Measurements from ENCODE around the gene POU3F3. TPM values are rescaled to one million over a fixed set of nuclear protein-coding genes. Genes with fewer than 3 reads are reported as not detected.

The POU3F3 gene
- total RNA-seq, 1 donor from 2014 or later, result not detected

DNA sequence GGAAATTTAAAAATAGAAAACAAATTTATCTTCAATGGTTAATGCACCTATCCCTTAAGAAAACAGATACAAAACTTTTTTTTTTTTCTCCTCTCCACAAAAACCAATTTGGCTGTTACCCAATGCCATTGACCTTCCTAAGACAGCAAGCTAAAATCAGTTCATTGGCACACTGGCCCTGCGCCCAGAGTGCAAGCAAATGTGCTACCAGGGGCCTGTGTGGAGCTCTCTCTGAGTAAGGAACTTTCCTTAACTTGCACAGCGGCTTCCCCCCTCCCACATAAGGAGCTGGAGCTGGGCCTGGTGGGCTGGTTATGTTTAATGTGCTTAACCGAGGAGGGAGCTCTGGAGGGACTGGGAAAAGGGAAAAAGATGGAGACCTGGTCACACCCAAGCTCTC, 17.6 kb upstream of the POU3F3 start:
- TF ChIP-seq, protein P1, sequence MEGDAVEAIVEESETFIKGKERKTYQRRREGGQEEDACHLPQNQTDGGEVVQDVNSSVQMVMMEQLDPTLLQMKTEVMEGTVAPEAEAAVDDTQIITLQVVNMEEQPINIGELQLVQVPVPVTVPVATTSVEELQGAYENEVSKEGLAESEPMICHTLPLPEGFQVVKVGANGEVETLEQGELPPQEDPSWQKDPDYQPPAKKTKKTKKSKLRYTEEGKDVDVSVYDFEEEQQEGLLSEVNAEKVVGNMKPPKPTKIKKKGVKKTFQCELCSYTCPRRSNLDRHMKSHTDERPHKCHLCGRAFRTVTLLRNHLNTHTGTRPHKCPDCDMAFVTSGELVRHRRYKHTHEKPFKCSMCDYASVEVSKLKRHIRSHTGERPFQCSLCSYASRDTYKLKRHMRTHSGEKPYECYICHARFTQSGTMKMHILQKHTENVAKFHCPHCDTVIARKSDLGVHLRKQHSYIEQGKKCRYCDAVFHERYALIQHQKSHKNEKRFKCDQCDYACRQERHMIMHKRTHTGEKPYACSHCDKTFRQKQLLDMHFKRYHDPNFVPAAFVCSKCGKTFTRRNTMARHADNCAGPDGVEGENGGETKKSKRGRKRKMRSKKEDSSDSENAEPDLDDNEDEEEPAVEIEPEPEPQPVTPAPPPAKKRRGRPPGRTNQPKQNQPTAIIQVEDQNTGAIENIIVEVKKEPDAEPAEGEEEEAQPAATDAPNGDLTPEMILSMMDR (IDR thresholded peaks at IDR 0.05), result no peak
- no peak overlapping the region for H3K27ac ChIP-seq
- H3K4me1 ChIP-seq, result no peaks in the 10 kb centered on the region
- no peak for DNase-seq
- no peaks in the 10 kb centered on the region for H3K36me3 ChIP-seq
- H3K9me3 ChIP-seq, result no peaks in the 10 kb centered on the region
- ATAC-seq, result no peak
- intact Hi-C loops (cut with DNase I), result no loop called here
- H3K4me3 ChIP-seq, result no peak overlapping the region
- H3K27me3 ChIP-seq (ENCODE audit: low read depth), result peaks cover 7% of the 10 kb centered on the region

DNA sequence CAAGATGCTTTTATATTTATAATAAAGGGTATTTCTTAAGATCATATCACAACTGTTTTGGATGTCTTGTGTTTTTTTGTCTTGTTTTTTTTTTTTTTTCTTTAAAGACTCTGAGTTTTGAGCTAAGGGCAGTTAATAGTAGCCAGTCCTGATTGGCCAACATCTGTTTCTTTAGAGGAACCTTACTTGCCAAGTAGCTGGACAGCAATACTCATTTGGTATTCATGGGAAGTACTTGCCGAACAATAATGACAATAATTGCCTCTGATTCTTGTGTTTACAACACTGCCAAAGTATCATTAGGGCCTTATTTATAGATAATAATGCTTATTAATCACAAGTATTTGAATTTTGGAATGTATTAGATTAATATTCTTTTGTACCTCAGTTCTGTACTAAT, 17.1 kb upstream of the POU3F3 start:
- H3K27me3 ChIP-seq (ENCODE audit: low read depth), result peaks cover 13% of the 10 kb centered on the region
- H3K4me3 ChIP-seq, result no peak overlapping the region
- DNase-seq, result no peak
- ATAC-seq, result no peak
- H3K36me3 ChIP-seq, result no peaks in the 10 kb centered on the region
- no peaks in the 10 kb centered on the region for H3K4me1 ChIP-seq
- TF ChIP-seq, protein P1 (IDR thresholded peaks at IDR 0.05), result no peak
- no peaks in the 10 kb centered on the region for H3K9me3 ChIP-seq
- intact Hi-C loops (cut with DNase I), result no loop called here
- H3K27ac ChIP-seq, result no peak overlapping the region

DNA sequence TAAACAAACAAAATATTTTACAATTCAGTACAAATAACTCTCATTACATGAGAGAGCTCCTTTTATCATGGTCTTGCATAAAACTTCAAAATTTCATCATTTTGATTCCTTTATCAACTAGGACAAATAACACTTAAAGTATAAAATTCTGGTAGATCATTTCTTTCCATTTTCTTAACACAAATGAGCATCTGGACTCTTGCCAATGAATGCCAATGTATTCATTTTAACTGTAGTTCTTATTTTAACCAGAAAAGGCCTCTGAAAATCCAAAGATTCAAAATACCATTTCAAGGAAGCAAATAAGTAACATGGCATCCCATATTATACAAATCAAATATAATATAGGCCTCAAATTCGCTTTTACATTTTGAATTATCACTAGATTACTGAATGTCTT, 13.8 kb upstream of the POU3F3 start:
- intact Hi-C loops (cut with DNase I), result no loop called here
- H3K4me1 ChIP-seq, result peaks cover 21% of the 10 kb centered on the region
- H3K27ac ChIP-seq, result no peak overlapping the region
- ATAC-seq (no peak), DNase-seq (no peak)
- TF ChIP-seq, protein P1 (IDR thresholded peaks at IDR 0.05), result no peak
- H3K36me3 ChIP-seq, result no peaks in the 10 kb centered on the region
- no peaks in the 10 kb centered on the region for H3K9me3 ChIP-seq
- no peak overlapping the region for H3K4me3 ChIP-seq
- peaks cover 46% of the 10 kb centered on the region for H3K27me3 ChIP-seq (ENCODE audit: low read depth)

DNA sequence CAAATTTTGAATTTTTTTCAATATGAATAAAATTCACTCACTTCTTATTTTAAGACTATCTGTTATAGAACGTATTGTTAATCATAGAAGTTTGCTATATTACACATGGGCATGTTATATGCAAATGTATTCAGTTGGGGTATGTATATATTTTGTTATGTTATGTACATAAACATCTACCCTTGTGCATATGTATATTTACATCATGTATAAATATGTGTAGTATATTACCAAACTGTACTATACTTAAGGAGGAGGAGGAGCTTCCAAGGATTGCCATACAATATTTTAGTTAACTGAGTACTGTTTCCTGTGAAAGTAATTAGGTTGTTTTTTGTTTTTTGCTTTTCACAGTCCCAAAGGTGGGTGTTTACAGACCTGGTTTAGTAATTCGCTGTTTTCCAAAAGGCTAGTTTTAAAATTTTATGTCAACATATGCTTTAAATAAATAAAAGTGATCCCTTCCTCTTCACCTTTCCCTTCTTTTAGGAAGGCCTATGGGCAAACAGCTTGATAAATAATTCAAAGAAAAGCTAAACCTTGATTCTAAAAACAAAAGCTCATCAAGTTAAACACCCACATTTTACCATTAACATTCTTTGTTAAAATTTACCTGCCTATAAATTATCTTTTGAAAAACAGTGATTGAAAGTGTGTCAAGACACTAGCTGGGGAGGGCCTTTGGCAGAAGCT, 12.9 kb upstream of the POU3F3 start:
- Histone ChIP-seq H3K4me1 (peaks cover 24% of the 10 kb centered on the region), H3K9me3 (no peaks in the 10 kb centered on the region), H3K27ac (no peak overlapping the region), H3K27me3 (ENCODE audit: low read depth) (peaks cover 55% of the 10 kb centered on the region), H3K36me3 (no peaks in the 10 kb centered on the region), H3K4me3 (no peak overlapping the region)
- intact Hi-C loops (cut with DNase I), result no loop called here
- no peak for ATAC-seq
- TF ChIP-seq, protein P1 (IDR thresholded peaks at IDR 0.05), result no peak
- no peak for DNase-seq

GRCh38 chr2:104841744-104842143, 12.2 kb upstream of the POU3F3 start:
- H3K36me3 ChIP-seq, result no peaks in the 10 kb centered on the region
- H3K4me3 ChIP-seq, result no peak overlapping the region
- H3K27me3 ChIP-seq (ENCODE audit: low read depth), result peaks cover 62% of the 10 kb centered on the region
- TF ChIP-seq, protein P1 (IDR thresholded peaks at IDR 0.05), result no peak
- intact Hi-C loops (cut with DNase I), result no loop called here
- no peak for DNase-seq
- ATAC-seq, result no peak
- H3K9me3 ChIP-seq, result no peaks in the 10 kb centered on the region
- peaks cover 24% of the 10 kb centered on the region for H3K4me1 ChIP-seq
- no peak overlapping the region for H3K27ac ChIP-seq
